Endothelial cell of umbilical vein (primary cell): Measurements from ENCODE around the gene CES4A. TPM values are rescaled to one million over a fixed set of nuclear protein-coding genes. Genes with fewer than 3 reads are reported as not detected.

Source experiments
- Bru-seq: library from RNA; stranded (reverse); fragments of 400-500 nt; gene quantifications from one replicate; lab custom pipeline; 2021; lab: Mats Ljungman, UMichigan
- BruChase-seq, 2 experiments: library from RNA; stranded (reverse); fragments of 400-500 nt; gene quantifications; one replicate each; lab custom pipeline; 2021; lab: Mats Ljungman, UMichigan
- BruUV-seq: library from RNA; stranded (reverse); fragments of 400-500 nt; replicated peaks from 2 replicates; lab custom pipeline; 2021; lab: Mats Ljungman, UMichigan
- CTCF ChIA-PET: fragments of 300-600, 350-600 bp; sonication (Branson Sonifier 250); formaldehyde crosslinking; loops from one replicate; lab custom pipeline; 2021; ENCODE audit warnings: antibody characterized with exemption, inconsistent platforms; lab: Charles Lee
- POLR2A ChIA-PET: fragments of 300-600, 350-600 bp; sonication (Branson Sonifier 250); formaldehyde crosslinking; loops from one replicate; lab custom pipeline; 2021; ENCODE audit warnings: antibody characterized with exemption, inconsistent platforms; lab: Charles Lee
- DNase-seq: peaks from one replicate; pipeline ENCODE4 v3.0.0-alpha.2; 2011; ENCODE audit warnings: low read depth, low spot score
- FAIRE-seq: peaks from 2 replicates; lab custom pipeline; 2011; peaks lifted over from hg19 to GRCh38; lab: Jason Lieb, UNC
- H2AFZ ChIP-seq: 2 replicates; pipeline ENCODE4 v1.6.0; 2012; ENCODE audit warnings: low read depth, low read length, control low read depth, inconsistent platforms
- H3K27ac ChIP-seq: 2 replicates; pipeline ENCODE4 v1.5.1; 2011; ENCODE audit warnings: low read depth, mild to moderate bottlenecking, control low read depth, low read length, moderate library complexity; ENCODE audit not compliant: insufficient read depth
- H3K27me3 ChIP-seq, 2 experiments: 2 replicates each; pipeline versions ENCODE4 v1.6.0 to v1.6.1; 2011; ENCODE audit warnings: low read length in 2 of 2, mixed read lengths in 1 of 2; ENCODE audit not compliant: control insufficient read depth in 2 of 2, insufficient read depth in 2 of 2
- H3K36me3 ChIP-seq, 2 experiments: 2 replicates in 1 of 2; 3 replicates in 1 of 2; pipeline ENCODE4 v1.5.1; 2011; ENCODE audit warnings: low read length in 2 of 2, mild to moderate bottlenecking in 1 of 2, moderate library complexity in 1 of 2; ENCODE audit not compliant: control insufficient read depth in 2 of 2, insufficient read depth in 2 of 2; ENCODE audit errors: extremely low read depth in 1 of 2
- H3K4me1 ChIP-seq: 3 replicates; pipeline ENCODE4 v1.5.1; 2011; ENCODE audit warnings: mild to moderate bottlenecking, low read length; ENCODE audit not compliant: control insufficient read depth, insufficient read depth; ENCODE audit errors: extremely low read depth
- H3K4me2 ChIP-seq: 2 replicates; pipeline ENCODE4 v1.6.1; 2011; ENCODE audit warnings: low read length, control low read depth, mixed read lengths; ENCODE audit not compliant: insufficient read depth
- H3K4me3 ChIP-seq, 3 experiments: fragments of 200-600 bp in 1 of 3; sonication (generic), shearing (Covaris generic) in 1 of 3; replicated peaks in 1 of 3; 2 replicates each; pipeline ENCODE4 v1.5.1; 2011 to 2016; ENCODE audit warnings: control low read depth in 3 of 3, low read length in 3 of 3, mild to moderate bottlenecking in 2 of 3, inconsistent platforms in 1 of 3, low read depth in 1 of 3, moderate library complexity in 1 of 3; ENCODE audit not compliant: insufficient read depth in 1 of 3
- H3K79me2 ChIP-seq: 2 replicates; pipeline ENCODE4 v1.6.0; 2012; ENCODE audit warnings: low read length, inconsistent platforms; ENCODE audit not compliant: control insufficient read depth, insufficient read depth
- H3K9ac ChIP-seq: replicated peaks from 2 replicates; pipeline ENCODE3; 2011; ENCODE audit warnings: low read length, control low read depth; ENCODE audit not compliant: insufficient read depth; ENCODE audit errors: extremely low read depth
- H3K9me1 ChIP-seq: replicated peaks from 3 replicates; pipeline ENCODE4 v1.6.0; 2011; ENCODE audit warnings: mild to moderate bottlenecking, low read length; ENCODE audit not compliant: control insufficient read depth, insufficient read depth; ENCODE audit errors: extremely low read depth
- H3K9me3 ChIP-seq: replicated peaks from 2 replicates; pipeline ENCODE4 v1.5.1; 2012; ENCODE audit warnings: low read length, inconsistent platforms; ENCODE audit not compliant: control insufficient read depth, insufficient read depth
- H4K20me1 ChIP-seq: replicated peaks from 2 replicates; pipeline ENCODE3; 2011; ENCODE audit warnings: mild to moderate bottlenecking, low read length; ENCODE audit not compliant: control insufficient read depth, insufficient read depth; ENCODE audit errors: extremely low read depth
- CTCF ChIP-seq, 2 donors: IDR thresholded peaks; 1 replicate in 1 of 2; 2 replicates in 1 of 2; pipeline ENCODE4 v1.5.1; 2011; ENCODE audit warnings: low read length in 2 of 2, mild to moderate bottlenecking in 2 of 2, moderate library complexity in 2 of 2, control low read depth in 1 of 2, inconsistent platforms in 1 of 2, low read depth in 1 of 2; ENCODE audit not compliant: insufficient read depth in 1 of 2; ENCODE audit errors: extremely low read depth in 1 of 2
- EZH2 ChIP-seq: IDR thresholded peaks from 2 replicates; pipeline ENCODE4 v1.6.1; 2012; ENCODE audit warnings: borderline replicate concordance, low read depth, mild to moderate bottlenecking, moderate library complexity, low read length, inconsistent platforms; ENCODE audit not compliant: severe bottlenecking
- FOS ChIP-seq: IDR thresholded peaks from 2 replicates; pipeline ENCODE4 v1.6.1; 2011; ENCODE audit warnings: mild to moderate bottlenecking, low read length, moderate library complexity, borderline replicate concordance; ENCODE audit not compliant: insufficient read depth
- GATA2 ChIP-seq: IDR thresholded peaks from 2 replicates; pipeline ENCODE4 v1.7.0; 2011; ENCODE audit warnings: low read depth, mild to moderate bottlenecking, moderate library complexity, mixed read lengths, low read length; ENCODE audit not compliant: insufficient read length, insufficient read depth
- JUN ChIP-seq: IDR thresholded peaks from 2 replicates; pipeline ENCODE4 v1.6.1; 2011; ENCODE audit warnings: borderline replicate concordance, low read depth; ENCODE audit not compliant: insufficient read length, insufficient read depth
- MYC ChIP-seq: IDR thresholded peaks from one replicate; pipeline ENCODE4 v1.6.1; 2011; ENCODE audit warnings: mild to moderate bottlenecking, low read depth, low read length
- POLR2A ChIP-seq: IDR thresholded peaks from 2 replicates; pipeline ENCODE4 v1.6.1; 2012; ENCODE audit warnings: low read depth, mild to moderate bottlenecking, control low read depth, low read length
- POLR2AphosphoS5 ChIP-seq: IDR thresholded peaks from 2 replicates; pipeline ENCODE4 v1.6.1; 2012; ENCODE audit warnings: low read depth, mild to moderate bottlenecking, control low read depth, low read length, moderate library complexity; ENCODE audit not compliant: insufficient read depth
- dilution Hi-C: fragments of 300-500 bp; cut with MboI; formaldehyde crosslinking; loops from one replicate; pipeline ENCODE4 v1.15.0; 2019; ENCODE audit warnings: low sequenced_read_pairs; ENCODE audit not compliant: extremely low pct_ligation_motif_present
- intact Hi-C: fragments of 100-400 bp; cut with micrococcal nuclease; formaldehyde crosslinking; loops from one replicate; pipeline ENCODE4 v1.10.0; 2022
- long read RNA-seq: library from polyadenylated mRNA; stranded (forward); transcript quantifications from one replicate; pipeline ENCODE4 v2.0.0, GENCODE V29; 2021
- polyA minus RNA-seq, 3 experiments: library from RNA; depleted of rRNA, polyadenylated mRNA; stranded (reverse); fragments of >200 nt; gene quantifications; 1 replicate in 1 of 3; 2 replicates in 2 of 3; pipeline ENCODE4 v1.2.3, GENCODE V29; 2011
- polyA plus RNA-seq, 4 experiments: library from polyadenylated mRNA; depleted of rRNA in 3 of 4; stranded (reverse) in 3 of 4; unstranded in 1 of 4; fragments of >200 nt; gene quantifications; 2 replicates each; pipeline versions ENCODE4 v1.2.1 to v1.2.3, GENCODE V29; 2011 to 2012; ENCODE audit warnings: missing spikeins in 1 of 4
- total RNA-seq: library from RNA; stranded (reverse); gene quantifications from 2 replicates; pipeline ENCODE4 v1.2.3, GENCODE V29; 2021
- TF ChIP-seq, protein P1 (sequence below): IDR thresholded peaks from 2 replicates; pipeline ENCODE4 v1.6.1; 2011; ENCODE audit not compliant: insufficient read depth, insufficient read length

The CES4A gene
- total RNA-seq: 3.9 and 5.4 TPM in 2 replicates
- polyA plus RNA-seq: 13.3 and 16.4 TPM in 2 replicates
- polyA plus RNA-seq (2011; cell fraction: cytosol; rRNA removed): 2.3 and 3.0 TPM in 2 replicates
- 62.6 and 78.1 TPM in 2 replicates for polyA plus RNA-seq (2011; cell fraction: nucleus; rRNA removed)
- 7.1 TPM in 2 replicates for polyA plus RNA-seq (2012)
- 5.7 and 10.8 TPM in 2 replicates for polyA minus RNA-seq
- not detected for polyA minus RNA-seq (2011; cell fraction: cytosol; rRNA and poly(A)+ RNA removed)
- polyA minus RNA-seq (2011; cell fraction: nucleus; rRNA and poly(A)+ RNA removed): 4.9 and 5.2 TPM in 2 replicates
- Bru-seq, nascent RNA: percentile 30 among the genes with signal in this experiment
- BruChase-seq, experiment 1, labeled RNA remaining after a 6-hour chase: percentile 22 among the genes with signal in this experiment
- BruChase-seq, experiment 2, labeled RNA remaining after a 2-hour chase: percentile 27 among the genes with signal in this experiment
- long read RNA-seq, partial matches to known transcripts: 0 of 1 reads
- long read RNA-seq, other reads (novel, unspliced or antisense): 1 of 1 reads

DNA sequence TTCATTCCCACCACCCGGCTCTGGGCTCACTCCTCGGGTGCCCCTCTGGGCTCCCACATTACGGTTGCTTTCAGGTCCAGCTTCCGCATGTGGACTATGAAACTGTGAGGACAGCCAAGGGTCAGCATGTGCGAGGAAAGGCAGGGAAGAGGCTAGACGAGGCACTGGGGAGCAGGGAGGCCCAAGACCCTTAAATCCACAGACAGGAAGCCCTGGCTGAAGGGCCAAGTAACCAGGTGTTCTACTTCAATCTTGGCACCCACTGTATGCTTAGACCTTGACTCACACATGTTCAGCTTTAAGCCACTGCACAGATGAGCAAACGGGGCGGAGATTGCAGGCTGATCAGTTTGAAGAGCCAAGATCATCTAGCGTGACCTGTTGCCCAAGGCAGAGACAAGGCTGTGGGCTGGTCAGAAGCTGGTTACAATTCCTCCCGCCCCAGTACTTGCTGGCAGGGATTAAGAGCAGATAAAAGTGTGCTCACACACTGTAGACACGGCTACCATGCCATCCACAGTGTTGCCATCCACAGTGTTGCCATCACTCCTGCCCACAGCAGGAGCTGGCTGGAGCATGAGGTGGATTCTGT, at the start of gene CES4A:
CES4A (plus strand) TSS at position 393 of the 592 bp plus-strand sequence; CDS start at position 577, 184 bp downstream.
- Histone ChIP-seq H3K36me3 (no peaks in the 10 kb centered on the region), H3K4me1 (no peaks in the 10 kb centered on the region), H3K9me1 (no peaks in the 10 kb centered on the region), H3K4me3 (no peak within 1 kb of the TSS), H3K27ac (no peak within 1 kb of the TSS), H3K27me3 (no peaks in the 10 kb centered on the region), H3K9me3 (no peaks in the 10 kb centered on the region), H4K20me1 (no peaks in the 10 kb centered on the region), H3K4me2 (no peak within 1 kb of the TSS), H3K9ac (no peak within 1 kb of the TSS), H3K79me2 (no peaks in the 10 kb centered on the region), H2AFZ (no peak within 1 kb of the TSS)
- no peak for TF ChIP-seq EZH2
- no peak for TF ChIP-seq POLR2A
- no peak for TF ChIP-seq POLR2AphosphoS5
- TF ChIP-seq CTCF (IDR thresholded peaks at IDR 0.05; ENCODE audit: extremely low read depth in 1 of 2, insufficient read depth in 1 of 2, low read depth in 1 of 2, low read length in 2 of 2): no peak
- no peak for TF ChIP-seq GATA2
- no peak for TF ChIP-seq JUN
- no peak for TF ChIP-seq MYC
- no peak for TF ChIP-seq FOS
- TF ChIP-seq, protein P1, sequence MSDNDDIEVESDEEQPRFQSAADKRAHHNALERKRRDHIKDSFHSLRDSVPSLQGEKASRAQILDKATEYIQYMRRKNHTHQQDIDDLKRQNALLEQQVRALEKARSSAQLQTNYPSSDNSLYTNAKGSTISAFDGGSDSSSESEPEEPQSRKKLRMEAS: no peak
- FAIRE-seq: no peak
- dilution Hi-C loops (no loop called here), intact Hi-C loops (no loop called here)
- ChIA-PET CTCF (interaction anchor here (1.2 to 1.5 kb wide), 2 partner anchors 30 to 167 kb away, joined by 4 to 5 read pairs; no protein-coding TSS in a partner anchor), POLR2A (no interaction called here)
- BruUV-seq: no TSS peak
- no peak for DNase-seq
